PC-9 (cell line): Measurements from ENCODE around the gene AP2M1.

Source experiments
- CTCF ChIP-seq: fragments of 200-600 bp; sonication (generic); conservative IDR thresholded peaks from 2 replicates; pipeline ENCODE4 v1.6.1; 2017; ENCODE audit warnings: mixed run types, antibody characterized with exemption, mild to moderate bottlenecking, moderate library complexity
- EZH2 ChIP-seq: fragments of 200-600 bp; sonication (generic); IDR thresholded peaks from 2 replicates; pipeline ENCODE4 v1.8.0; 2017; ENCODE audit warnings: antibody characterized with exemption, low read depth

DNA sequence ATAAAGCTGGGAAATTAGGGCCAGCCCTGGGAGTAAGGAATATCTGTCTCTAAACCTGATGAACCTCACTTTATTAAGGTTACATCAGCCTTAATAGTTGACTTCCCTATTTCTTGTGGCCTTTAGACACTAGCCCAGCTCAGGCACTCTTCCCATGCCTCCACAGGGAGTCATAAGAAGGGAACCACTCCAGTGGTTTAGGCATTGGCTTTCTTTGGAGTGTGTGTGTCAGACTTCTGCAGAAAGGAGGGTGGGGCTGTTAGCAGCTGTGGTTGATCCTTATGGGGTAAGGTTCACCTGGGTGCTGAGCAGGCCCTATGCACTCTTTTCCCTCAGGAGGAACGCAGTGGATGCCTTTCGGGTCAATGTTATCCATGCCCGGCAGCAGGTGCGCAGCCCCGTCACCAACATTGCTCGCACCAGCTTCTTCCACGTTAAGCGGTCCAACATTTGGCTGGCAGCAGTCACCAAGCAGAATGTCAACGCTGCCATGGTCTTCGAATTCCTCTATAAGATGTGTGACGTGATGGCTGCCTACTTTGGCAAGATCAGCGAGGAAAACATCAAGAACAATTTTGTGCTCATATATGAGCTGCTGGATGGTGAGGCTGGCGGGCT is 4.0 kb downstream of the AP2M1 start:
- TF ChIP-seq CTCF = no peak
- no peak for TF ChIP-seq EZH2
